CD4-positive, alpha-beta T cell treated with Interleukin-6 at 100 ng/mL for 8 hours (primary cell): Measurements from ENCODE around the gene SMLR1.
A peak's percentile ranks its signal among the peaks of the same experiment; 100 is the strongest.

ENCODE experiments used
- DNase-seq: peaks from one replicate; pipeline ENCODE4 v3.0.0-alpha.2; 2020; ENCODE audit warnings: mixed read lengths, low spot score

SMLR1 gene

GRCh38 chr6:130851026-130851425 lies 23.8 kb downstream of the SMLR1 start:
- no peak for DNase-seq

GRCh38 chr6:130852844-130853554 lies 25.8 kb downstream of the SMLR1 start:
- no peak for DNase-seq

- no peak for DNase-seq
These were observed 26.5 kb downstream of the SMLR1 start for GRCh38 chr6:130853555-130854183.

- DNase-seq = no peak
These were observed 30.8 kb downstream of the SMLR1 start for GRCh38 chr6:130858054-130858453.

- no peak for DNase-seq
These were observed 31.4 kb downstream of the SMLR1 start for GRCh38 chr6:130858498-130859160.

GRCh38 chr6:130859161-130859867 lies 32.1 kb downstream of the SMLR1 start:
- no peak for DNase-seq

GRCh38 chr6:130862370-130862769 lies 35.2 kb downstream of the SMLR1 start:
- no peak for DNase-seq

GRCh38 chr6:130863415-130864230 lies 36.4 kb downstream of the SMLR1 start:
- DNase-seq = no peak

- DNase-seq = no peak
These were observed 37.1 kb downstream of the SMLR1 start for GRCh38 chr6:130864344-130864743.

GRCh38 chr6:130865793-130866192 lies 38.6 kb downstream of the SMLR1 start:
- no peak for DNase-seq

- DNase-seq = no peak
These were observed 42.5 kb downstream of the SMLR1 start for GRCh38 chr6:130869681-130870080.

- no peak for DNase-seq
These were observed 43.1 kb downstream of the SMLR1 start for GRCh38 chr6:130870179-130870880.

- peak; percentile 63 for DNase-seq
These were observed 45.3 kb downstream of the SMLR1 start for GRCh38 chr6:130872250-130873095.

GRCh38 chr6:130873746-130874145 lies 46.5 kb downstream of the SMLR1 start:
- DNase-seq = no peak

GRCh38 chr6:130879826-130880225 lies 52.6 kb downstream of the SMLR1 start:
- no peak for DNase-seq

GRCh38 chr6:130882370-130882769 lies 55.2 kb downstream of the SMLR1 start:
- no peak for DNase-seq

GRCh38 chr6:130885392-130886192 lies 58.4 kb downstream of the SMLR1 start:
- peak; percentile 76 for DNase-seq
